Measurements from ENCODE around the gene DOCK7. TPM values are rescaled to one million over a fixed set of nuclear protein-coding genes. Genes with fewer than 3 reads are reported as not detected.
"Not testable (repeated sequence)": the region's sequence is repeated elsewhere in the genome, so short reads cannot be mapped to it uniquely, and the experiment has no call there.

DOCK7 gene
- total RNA-seq, 1 experiment from 2014 or later, result 42.4 TPM

DNA sequence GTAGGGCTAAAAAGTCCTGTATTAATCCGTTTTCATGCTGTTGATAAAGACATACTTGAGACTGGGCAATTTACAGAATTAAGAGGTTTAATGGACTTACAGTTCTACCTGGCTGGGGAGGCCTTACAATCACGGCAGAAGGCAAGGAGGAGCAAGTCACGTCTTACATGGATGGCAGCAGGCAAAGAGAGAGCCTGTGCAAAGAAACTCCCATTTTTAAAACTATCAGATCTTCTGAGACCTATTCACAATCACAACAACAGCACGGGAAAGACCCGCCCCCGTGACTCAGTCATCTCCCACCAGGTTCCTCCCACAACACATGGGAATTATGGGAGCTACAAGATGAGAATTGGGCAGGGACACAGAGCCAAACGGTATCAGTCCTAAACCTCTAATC is 6.3 kb upstream of the DOCK7 start:
- not testable (repeated sequence) for DNase-seq (ENCODE audit: low spot score)

DNA sequence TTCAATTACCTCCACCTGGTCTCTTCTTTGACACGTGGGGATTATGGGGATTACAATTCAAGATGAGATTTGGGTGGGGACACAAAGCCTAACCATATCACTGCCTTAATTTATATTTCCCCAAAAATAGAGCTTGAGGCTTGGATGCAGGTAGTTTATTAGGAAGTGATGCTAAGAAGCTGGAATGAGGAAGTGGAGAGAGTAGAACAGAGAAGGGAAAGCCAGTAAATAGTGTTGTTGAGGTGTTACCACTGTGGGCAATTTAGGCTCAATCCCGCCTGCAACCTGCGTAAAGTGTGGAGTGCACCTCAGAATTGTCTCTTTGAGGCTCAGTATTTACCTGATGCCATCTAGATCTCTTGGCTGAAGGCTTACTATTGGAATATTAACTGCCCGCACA is 4.9 kb upstream of the DOCK7 start:
- DNase-seq (ENCODE audit: low spot score), result no peak

DNA sequence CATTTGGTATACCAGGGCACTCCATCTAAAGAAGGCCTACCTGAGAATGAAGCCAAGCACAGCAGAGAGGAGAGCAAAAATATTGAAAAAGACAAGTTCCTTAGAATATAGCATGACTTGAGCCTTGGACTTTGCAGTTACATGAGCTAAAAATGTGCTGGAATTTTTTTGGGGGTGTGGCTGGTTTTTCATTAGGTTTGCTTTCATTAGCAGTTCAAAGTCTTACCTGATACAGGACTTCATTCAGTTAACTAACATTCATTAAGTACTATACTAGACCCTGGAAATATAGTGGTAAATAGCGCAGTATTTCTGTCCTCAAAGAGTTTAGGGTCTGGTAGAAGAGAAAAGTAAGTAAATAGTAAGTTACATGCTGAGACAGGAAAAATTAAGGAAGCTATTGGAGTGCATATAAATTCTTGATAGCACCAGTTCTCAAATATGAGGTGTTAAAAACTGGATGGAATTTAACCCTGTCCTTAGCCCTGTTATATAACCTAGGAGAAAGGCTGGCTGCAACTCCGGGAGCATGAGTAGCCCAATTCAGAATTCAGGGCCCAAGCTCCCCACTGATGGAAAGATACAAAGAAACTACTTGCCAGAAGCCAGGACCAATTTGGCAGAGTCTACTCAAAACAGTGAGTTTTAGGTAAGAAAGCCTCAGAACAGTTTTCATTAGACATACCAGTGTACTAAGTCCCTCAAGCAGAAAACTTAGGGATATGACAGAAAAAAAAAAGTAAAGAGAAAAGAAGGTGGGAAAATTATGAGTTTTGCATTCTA is 3.1 kb upstream of the DOCK7 start:
- no peak for DNase-seq (ENCODE audit: low spot score)

DNA sequence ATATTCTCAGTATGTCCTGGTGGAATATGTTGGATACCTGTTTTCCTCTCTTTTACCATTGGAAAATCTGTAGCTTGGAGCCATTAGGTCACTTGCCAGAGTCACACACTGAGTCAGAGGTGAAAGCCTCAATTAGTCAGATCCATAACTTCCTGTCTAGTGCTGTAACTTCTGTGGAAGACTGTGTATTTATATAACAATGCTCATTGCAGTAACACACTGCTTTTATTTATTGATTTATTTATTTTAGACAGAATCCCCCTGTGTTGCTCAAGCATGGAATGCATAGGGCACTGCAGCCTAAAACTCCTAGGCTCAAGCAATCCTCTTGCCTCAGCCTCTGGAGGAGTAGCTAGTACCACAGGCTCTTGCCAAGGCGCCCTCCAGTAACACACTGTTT is 1.3 kb upstream of the DOCK7 start:
- DNase-seq (ENCODE audit: low spot score), result peak; percentile 83

DNA sequence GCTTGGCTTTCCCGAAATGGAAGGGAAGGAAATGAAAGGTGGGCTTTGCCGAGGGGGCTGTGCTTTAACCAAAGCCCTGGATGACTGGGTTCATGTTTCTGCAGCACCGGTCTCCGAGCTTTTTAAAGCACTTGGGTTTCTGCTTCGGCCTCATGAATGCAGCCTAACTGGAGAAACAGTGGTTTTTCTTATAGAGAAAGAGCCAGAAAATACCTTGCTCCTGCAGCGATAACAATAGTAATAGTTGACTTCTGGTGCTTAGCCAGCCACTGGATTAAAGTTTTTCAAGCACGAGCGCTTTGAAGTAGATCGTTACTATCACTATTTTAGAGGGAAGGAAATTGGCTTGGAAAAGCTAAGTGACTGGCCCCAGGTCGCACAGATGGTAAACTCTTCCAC is 500 bp upstream of the DOCK7 start:
- DNase-seq (ENCODE audit: low spot score), result no peak

GRCh38 chr1:62687421-62687902 is 724 bp downstream of the DOCK7 start:
- peak; percentile 15 for DNase-seq (ENCODE audit: low spot score)

- no peak for DNase-seq (ENCODE audit: low spot score)
These were observed 1.4 kb downstream of the DOCK7 start for GRCh38 chr1:62686822-62687221.

- DNase-seq (ENCODE audit: low spot score), result no peak
These were observed 2.7 kb downstream of the DOCK7 start for GRCh38 chr1:62685431-62685859.

- no peak for DNase-seq (ENCODE audit: low spot score)
These were observed 5.7 kb downstream of the DOCK7 start for GRCh38 chr1:62682531-62682930.

- not testable (repeated sequence) for DNase-seq (ENCODE audit: low spot score)
These were observed 7.2 kb downstream of the DOCK7 start for GRCh38 chr1:62680992-62681391.

- DNase-seq (ENCODE audit: low spot score), result not testable (repeated sequence)
These were observed 10.4 kb downstream of the DOCK7 start for GRCh38 chr1:62677822-62678221.

DNA sequence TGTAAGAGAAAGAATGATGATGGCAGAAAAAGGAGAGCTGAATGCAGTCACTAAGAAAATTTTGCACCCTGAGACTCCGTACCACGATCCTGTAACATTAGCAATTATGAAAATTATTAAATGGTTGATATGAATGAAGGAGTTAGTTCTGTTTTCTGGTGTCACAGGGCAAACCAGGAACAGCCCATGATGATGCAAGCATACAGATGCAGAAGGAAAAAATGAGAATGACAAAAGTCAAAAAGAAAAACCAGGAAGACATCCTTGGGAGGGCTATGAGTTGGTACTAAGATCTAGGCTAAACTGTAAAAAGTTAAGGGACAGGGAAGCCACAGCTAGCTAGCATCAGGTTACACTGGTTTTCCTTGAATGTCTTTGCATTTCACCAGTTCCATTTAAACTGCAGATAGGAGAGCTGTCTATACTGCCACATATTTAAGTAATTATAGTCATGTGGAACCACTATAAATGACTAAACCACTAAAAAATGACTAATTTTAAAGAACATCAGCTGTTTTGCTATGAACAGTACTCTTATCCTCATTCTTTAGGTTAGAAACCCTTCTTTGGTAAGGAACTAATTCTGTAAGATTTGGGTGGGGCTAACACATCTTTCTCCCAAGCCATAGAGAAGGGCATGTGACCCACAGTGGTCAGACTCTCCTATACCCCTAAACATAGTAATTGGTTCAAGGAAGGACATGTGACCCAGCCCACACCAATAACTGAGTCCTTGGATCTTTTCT is 11.4 kb downstream of the DOCK7 start:
- DNase-seq (ENCODE audit: low spot score), result peak; percentile 23

GRCh38 chr1:62673629-62674028 is 14.6 kb downstream of the DOCK7 start:
- no peak for DNase-seq (ENCODE audit: low spot score)

DNA sequence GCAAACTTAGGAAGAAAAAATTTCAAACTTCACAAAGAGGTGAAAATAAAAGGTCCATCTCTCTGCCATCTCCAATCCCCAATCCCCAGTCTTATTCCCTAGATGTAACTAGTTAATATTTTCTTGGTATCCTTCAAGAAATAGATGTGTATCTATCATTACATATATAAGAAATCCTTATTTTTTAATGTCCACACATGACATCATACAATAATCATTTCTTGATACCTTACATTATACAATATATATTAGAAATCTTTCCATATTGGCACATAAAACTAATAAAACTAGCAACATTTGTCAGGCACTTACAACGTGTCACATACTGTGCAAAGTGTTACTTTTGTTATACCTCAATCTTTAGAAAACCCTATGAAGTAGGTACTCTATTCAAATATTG is 16.2 kb downstream of the DOCK7 start:
- no peak for DNase-seq (ENCODE audit: low spot score)

DNA sequence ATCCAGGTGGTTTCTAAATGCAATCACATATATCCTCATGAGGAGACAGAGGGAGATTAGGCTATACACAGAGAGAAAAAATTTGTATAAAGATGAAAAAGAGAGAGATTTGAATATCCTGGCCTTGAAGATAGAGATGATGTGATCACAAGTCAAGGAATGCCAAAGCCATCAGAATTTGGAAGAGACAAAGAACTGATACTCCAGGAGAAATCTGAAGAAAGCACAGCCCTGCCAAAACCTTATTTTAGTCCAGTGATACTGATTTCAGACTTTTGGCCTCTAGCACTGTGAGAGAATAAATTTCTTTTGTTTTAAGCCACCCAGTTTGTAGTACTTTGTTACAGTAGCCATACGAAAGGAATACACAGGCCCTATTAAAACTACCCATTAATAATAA is 33.4 kb downstream of the DOCK7 start:
- no peak for DNase-seq (ENCODE audit: low spot score)

DNA sequence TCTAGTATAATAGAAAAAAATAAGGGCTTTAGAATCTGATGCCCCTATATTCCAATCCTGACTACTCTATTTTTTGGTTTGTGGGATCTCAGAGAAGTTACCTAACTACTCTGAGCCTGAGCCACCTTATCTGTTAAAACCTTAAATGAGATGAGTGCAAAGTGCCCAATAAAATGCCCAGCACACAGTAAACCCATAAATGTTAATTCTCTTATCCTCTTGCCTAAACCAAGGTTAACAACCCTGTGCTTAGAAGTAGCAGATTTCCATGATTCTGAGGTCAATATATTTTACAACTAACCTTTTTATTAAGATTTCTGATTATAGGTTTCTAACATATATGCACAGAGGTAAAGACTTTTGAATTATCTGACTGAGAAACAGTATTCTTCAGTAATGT is 35.8 kb downstream of the DOCK7 start:
- no peak for DNase-seq (ENCODE audit: low spot score)

- no peak for DNase-seq (ENCODE audit: low spot score)
These were observed 44.9 kb downstream of the DOCK7 start for GRCh38 chr1:62643283-62643682.

- no peak for DNase-seq (ENCODE audit: low spot score)
These were observed 50.6 kb downstream of the DOCK7 start for GRCh38 chr1:62637392-62638105.

- DNase-seq (ENCODE audit: low spot score), result no peak
These were observed 59.7 kb downstream of the DOCK7 start for GRCh38 chr1:62628506-62628905.

DNA sequence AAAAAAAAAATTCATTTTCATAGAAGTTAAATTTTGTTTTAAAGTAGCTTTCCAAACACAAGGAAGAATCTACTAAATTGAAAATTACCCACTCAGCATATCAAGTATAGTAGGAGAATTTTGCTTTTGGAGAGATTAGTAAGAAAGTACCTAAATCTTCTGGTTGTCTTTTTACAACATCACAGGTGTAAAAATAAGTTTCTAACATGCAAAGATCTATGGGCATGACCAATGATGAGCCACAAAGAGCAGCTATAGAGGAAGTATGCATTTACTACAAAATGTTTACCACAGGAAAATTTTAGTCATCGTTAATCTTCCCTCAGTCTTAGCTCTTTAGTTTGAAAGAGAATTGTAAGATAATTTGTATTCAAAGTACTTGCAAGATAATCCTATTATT is 62.8 kb downstream of the DOCK7 start:
- no peak for DNase-seq (ENCODE audit: low spot score)

- peak; percentile 87 for DNase-seq (ENCODE audit: low spot score)
These were observed 66.3 kb downstream of the DOCK7 start for GRCh38 chr1:62621907-62622306.

DNA sequence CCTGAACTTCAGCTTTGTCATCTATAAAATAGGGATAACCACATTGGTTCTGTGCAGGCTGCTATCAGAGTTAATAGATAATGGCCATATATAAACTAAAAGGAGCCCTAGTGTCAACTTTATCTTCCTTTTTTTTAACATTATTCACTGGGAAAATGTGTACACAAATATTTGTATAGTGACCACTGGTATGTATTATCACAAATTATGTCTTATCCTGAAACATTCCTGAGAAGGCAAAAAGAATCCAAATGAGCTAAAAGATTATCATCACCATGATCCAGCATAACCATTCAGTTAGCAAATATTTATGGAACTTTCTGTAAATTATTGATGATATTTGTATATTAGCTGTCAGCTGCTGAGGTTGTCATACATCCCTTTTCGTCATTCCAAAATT is 74.3 kb downstream of the DOCK7 start:
- DNase-seq (ENCODE audit: low spot score), result no peak

All from H4 (cell line).